Body of pancreas (tissue), 4 donors: ENCODE measurements around the gene NCS1.

Source experiments
- POLR2A ChIP-seq, 3 donors: fragments of 450-650 bp; IDR thresholded peaks; one replicate each; pipeline ENCODE4 v1.6.1; 2016; ENCODE audit warnings: antibody characterized with exemption in 3 of 3, mild to moderate bottlenecking in 2 of 3
- TF ChIP-seq, protein P1 (sequence below), 7 experiments: fragments of 450-650 bp in 4 of 7; fragments of 200-600 bp in 3 of 7; sonication (generic) in 3 of 7; IDR thresholded peaks; one replicate each; pipeline ENCODE4 v1.5.1; 2016 to 2019; ENCODE audit warnings: antibody characterized with exemption in 7 of 7

- no peak for TF ChIP-seq POLR2A (IDR thresholded peaks at IDR 0.05)
- TF ChIP-seq, protein P1, sequence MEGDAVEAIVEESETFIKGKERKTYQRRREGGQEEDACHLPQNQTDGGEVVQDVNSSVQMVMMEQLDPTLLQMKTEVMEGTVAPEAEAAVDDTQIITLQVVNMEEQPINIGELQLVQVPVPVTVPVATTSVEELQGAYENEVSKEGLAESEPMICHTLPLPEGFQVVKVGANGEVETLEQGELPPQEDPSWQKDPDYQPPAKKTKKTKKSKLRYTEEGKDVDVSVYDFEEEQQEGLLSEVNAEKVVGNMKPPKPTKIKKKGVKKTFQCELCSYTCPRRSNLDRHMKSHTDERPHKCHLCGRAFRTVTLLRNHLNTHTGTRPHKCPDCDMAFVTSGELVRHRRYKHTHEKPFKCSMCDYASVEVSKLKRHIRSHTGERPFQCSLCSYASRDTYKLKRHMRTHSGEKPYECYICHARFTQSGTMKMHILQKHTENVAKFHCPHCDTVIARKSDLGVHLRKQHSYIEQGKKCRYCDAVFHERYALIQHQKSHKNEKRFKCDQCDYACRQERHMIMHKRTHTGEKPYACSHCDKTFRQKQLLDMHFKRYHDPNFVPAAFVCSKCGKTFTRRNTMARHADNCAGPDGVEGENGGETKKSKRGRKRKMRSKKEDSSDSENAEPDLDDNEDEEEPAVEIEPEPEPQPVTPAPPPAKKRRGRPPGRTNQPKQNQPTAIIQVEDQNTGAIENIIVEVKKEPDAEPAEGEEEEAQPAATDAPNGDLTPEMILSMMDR (IDR thresholded peaks at IDR 0.05) = no peak
Measured at GRCh38 chr9:130285271-130285670, 113.1 kb downstream of the NCS1 start.
